C4-2B (cell line): Measurements from ENCODE around the gene MARK2.

Source experiments
- CTCF ChIP-seq: fragments of 450-650 bp; conservative IDR thresholded peaks from 2 replicates; pipeline ENCODE4 v1.5.1; 2017; ENCODE audit warnings: mild to moderate bottlenecking
- ZFX ChIP-seq: fragments of 450-650 bp; IDR thresholded peaks from 2 replicates; pipeline ENCODE4 v1.6.1; 2017

DNA sequence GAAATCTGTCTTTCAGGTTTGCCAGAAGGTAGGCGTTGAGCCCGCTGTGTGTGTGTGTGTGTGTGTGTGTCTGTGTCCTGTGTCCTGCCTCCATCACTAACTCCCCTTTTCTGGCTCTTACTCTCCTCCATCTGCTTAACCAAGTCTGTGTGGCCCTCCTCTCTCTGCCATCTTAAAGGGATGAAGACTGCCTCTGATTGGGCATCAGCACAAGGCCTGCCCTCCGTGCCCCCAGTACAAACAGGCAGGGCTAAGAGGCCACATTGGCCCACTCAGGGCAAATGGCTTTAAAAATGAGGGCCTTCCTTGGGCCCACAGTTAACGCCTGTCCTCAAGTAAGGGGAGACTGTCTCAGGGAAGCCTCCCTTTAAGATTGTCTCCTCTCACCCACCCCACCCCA lies 67.2 kb downstream of the MARK2 start:
- no peak for TF ChIP-seq CTCF
- no peak for TF ChIP-seq ZFX
